ENCODE data around the gene ARHGEF28.

GRCh38 chr5:73631500-73631899 lies 5.5 kb downstream of the ARHGEF28 start:
- TF ChIP-seq CTCF (IDR thresholded peaks at IDR 0.05): no peak
- TF ChIP-seq POLR2A (IDR thresholded peaks at IDR 0.05): no peak
